GM18868 (cell line): Measurements from ENCODE around the gene LIN7A.

ENCODE experiments used
- ATAC-seq: cut with Tn5 transposase; IDR thresholded peaks from one replicate; pipeline ENCODE4 v1.9.1; 2021; ENCODE audit warnings: mild to moderate bottlenecking, moderate library complexity; ENCODE audit not compliant: unreplicated experiment

LIN7A gene

DNA sequence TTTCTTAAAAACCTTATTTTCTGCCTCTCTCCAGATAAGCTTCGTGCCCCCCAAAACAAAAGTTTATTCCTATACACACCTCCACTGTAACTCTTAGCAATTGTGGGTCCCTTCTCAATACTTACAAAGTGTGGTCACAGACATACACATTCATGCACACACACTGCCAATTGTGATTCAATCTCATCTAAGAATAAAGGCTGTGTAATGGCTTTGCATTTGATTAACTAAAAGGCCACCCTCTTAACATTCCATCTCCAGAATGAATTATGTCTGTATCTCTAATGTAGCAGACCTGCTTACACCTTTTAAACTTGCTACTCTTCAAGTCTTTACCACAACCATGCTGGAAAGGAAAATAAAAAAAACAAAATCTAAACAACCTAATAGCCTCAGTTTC lies 171.5 kb downstream of the LIN7A start:
- ATAC-seq, result no peak

DNA sequence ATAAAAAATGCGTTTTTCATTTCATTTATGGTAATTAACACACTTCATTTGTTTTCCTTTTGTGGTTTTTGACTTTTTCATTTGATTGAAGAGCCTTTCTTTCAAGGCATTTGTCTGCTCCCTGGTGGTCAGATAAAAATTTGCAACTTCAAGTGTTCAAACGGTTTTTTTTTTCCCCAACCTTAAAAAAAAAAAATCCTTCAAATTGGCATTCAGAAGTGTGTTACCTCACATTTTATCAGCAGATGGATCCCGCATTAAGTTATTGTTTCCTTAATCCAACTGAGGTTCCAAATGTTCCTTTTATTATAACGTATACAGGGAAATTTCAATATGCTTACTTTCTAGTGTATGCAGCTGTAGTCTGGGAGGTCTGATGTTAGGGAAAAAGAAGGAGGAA lies 173.9 kb downstream of the LIN7A start:
- peak; percentile 27 for ATAC-seq

DNA sequence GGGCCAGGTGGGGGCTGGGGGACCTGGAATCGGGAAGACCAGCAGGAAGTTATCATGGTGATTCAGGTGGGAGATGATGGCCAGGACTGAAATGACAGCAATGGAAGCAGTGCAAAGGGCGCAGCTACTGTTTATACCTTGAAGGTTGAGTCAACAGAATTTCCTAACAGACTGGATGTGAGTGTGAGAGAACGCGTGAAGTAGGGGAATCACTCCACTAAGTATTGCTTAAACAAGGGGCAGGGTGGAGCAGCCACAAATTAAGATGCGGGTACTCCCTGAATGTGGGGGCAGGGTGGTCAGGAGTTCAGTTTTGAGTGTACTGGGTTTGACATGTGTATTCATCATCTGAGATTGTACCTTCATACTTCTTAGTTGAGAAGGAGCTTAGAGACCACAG lies 175.9 kb downstream of the LIN7A start:
- ATAC-seq, result peak; percentile 58

DNA sequence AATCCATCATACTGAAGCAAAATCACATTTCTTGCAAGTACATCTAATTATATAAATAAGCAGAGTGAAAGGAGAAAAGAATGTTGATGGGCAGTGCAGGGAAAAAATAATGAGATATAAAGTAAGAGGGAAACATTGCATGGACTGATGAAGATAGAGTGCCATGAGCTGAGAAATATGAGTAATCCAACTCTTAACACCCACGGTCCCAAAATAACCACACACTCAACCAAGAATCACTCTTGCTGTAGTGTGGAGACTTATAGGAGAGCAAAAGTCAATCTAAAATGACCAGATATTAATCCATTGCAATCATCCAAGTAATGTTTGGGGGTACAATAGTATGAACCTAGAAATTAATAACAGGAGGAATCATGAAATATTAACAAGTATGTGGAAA lies 180.9 kb downstream of the LIN7A start:
- peak; percentile 92 for ATAC-seq

DNA sequence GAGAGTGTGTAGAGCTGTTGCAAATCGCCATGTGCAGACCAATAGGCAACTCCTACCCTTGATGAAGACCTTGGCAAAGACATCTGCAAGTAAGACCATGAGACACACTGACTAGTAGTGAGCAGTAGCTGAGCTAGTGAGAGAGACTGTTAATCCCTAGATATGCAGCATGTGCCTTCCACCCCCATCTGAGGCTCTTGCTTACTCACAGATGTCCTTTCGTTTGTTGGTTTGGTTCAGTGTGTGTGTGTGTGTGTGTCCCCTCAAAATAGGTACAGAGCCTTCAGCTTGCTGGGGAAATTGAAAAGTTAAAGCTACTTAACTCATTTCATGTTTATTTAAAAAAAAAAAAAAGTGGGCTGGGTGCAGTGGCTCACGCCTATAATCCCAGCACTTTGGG lies 183.5 kb downstream of the LIN7A start:
- no peak for ATAC-seq

DNA sequence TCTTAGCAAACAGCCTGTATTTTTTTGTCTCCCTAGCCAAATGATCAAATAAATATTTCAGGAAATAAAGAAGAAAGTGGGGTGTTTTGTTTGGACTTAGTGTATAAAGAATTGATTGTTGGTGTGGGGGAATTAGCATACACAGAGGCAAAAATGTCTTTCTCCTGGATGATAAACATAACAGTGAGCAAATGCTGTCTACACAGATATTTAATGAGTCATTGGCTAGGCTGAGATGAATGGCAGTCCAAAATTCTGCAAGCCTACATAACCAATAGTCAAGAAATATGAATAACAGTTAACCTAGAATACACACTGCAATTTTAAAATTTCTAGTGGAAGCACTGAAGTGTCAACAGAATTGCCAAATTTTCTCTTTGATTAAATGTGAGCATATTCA lies 185.3 kb downstream of the LIN7A start:
- ATAC-seq, result no peak

DNA sequence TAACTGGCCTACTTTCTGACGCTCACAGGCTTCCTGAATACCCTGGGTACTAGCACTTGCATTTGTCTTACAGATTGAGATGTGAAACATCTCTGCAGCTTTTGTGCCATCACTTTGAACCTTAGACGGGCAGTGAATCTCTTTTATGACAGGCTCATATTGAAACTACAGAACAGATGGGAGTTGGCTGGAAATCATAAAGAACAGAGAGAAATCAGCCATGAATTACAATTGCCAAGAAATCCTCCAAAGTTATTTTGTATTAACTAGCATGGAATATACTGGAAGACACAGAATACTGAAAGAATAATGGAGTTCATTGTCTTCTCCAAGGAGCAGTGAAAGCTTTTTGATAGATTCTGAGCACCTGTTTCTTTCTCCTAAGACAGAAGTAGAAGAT lies 188.3 kb downstream of the LIN7A start:
- ATAC-seq, result no peak

DNA sequence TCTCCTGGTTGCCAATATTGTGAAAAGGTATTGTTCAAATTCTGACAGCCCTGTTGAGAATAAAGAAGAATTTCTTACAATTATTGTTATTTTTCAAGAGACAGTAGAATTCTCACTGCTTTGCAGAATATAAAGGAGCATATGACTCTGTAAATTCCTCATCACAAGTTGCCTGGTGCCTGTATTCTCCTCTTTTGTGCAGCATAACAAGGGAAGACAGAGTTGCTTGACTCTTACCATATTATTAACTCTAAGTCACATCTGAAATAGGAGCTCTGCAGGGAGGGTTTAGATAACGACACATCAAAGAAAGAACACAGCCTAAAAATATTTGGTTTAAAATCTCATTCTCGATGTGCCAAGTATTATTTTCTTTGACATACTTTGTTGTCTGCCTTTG lies 189.9 kb downstream of the LIN7A start:
- ATAC-seq, result no peak

DNA sequence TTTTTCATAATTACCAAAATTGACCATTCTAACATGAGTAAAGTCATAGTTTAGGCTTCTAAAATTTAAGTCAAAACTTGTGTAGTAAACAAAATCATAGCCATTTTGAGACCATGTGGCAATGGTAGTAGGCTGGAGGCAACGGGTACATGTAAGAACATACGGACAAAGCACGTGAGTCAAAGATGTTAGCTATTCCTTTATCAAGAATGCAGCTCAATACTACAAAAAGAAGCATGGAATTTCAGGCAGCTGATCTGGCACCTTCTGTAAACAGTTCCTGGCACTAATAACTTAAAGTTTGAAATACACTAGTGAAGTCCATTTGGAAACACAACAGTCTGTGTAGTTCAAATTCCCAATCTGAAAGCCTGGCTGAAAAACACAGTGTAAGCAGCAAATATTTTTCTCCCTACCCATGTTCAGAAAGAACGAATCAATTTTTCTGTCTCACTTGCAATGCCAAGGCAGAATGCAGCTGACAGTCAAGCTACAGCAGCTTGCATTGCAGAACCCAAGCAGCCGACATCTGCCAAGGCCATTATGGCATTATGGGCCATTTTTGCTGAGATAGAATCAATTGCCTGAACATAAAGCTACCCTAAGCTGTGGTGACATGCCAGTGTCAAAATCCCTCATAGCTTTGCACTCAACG lies 191.8 kb downstream of the LIN7A start:
- no peak for ATAC-seq
